Astrocyte (in vitro differentiated cells and primary cell): ENCODE results near the gene POT1.

Source experiments
- EZH2 ChIP-seq: IDR thresholded peaks from 2 replicates; pipeline ENCODE4 v1.6.1; 2012; ENCODE audit warnings: mild to moderate bottlenecking, low read length, inconsistent platforms; ENCODE audit not compliant: insufficient read depth
- TF ChIP-seq, protein P1 (sequence below): IDR thresholded peaks from 2 replicates; pipeline ENCODE4 v1.5.1; 2011; ENCODE audit warnings: low read depth, mild to moderate bottlenecking, inconsistent platforms, low read length, moderate library complexity; ENCODE audit not compliant: insufficient read depth

DNA sequence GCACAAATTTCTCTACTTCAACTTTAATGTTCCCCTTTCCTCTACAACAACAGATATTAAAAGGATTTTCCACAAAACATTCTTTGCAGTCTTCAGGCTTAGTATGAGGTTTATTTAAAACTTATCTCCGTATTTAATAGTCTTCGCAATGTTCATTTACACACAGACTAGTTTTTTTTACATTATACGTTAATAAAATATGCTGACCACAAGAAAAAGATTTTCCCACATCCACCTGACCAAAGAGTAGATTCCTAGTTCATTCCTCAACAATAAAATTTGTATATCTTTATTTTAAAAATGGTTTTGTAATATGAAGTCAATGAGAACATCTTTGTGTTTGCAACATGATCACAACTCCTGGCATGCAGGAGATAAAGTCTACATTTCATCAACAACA, 42.4 kb downstream of the POT1 start:
- TF ChIP-seq, protein P1, sequence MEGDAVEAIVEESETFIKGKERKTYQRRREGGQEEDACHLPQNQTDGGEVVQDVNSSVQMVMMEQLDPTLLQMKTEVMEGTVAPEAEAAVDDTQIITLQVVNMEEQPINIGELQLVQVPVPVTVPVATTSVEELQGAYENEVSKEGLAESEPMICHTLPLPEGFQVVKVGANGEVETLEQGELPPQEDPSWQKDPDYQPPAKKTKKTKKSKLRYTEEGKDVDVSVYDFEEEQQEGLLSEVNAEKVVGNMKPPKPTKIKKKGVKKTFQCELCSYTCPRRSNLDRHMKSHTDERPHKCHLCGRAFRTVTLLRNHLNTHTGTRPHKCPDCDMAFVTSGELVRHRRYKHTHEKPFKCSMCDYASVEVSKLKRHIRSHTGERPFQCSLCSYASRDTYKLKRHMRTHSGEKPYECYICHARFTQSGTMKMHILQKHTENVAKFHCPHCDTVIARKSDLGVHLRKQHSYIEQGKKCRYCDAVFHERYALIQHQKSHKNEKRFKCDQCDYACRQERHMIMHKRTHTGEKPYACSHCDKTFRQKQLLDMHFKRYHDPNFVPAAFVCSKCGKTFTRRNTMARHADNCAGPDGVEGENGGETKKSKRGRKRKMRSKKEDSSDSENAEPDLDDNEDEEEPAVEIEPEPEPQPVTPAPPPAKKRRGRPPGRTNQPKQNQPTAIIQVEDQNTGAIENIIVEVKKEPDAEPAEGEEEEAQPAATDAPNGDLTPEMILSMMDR = no peak
- TF ChIP-seq EZH2 = no peak
